SH-SY5Y (cell line): ENCODE measurements around the gene RBM4B.

Experiments used
- GATA2 ChIP-seq: IDR thresholded peaks from 2 replicates; pipeline ENCODE4 v1.6.1; 2011; ENCODE audit warnings: mild to moderate bottlenecking, low read depth, low read length
- GATA3 ChIP-seq: IDR thresholded peaks from 2 replicates; pipeline ENCODE4 v1.6.1; 2011; ENCODE audit warnings: low read depth, mild to moderate bottlenecking, low read length, moderate library complexity

DNA sequence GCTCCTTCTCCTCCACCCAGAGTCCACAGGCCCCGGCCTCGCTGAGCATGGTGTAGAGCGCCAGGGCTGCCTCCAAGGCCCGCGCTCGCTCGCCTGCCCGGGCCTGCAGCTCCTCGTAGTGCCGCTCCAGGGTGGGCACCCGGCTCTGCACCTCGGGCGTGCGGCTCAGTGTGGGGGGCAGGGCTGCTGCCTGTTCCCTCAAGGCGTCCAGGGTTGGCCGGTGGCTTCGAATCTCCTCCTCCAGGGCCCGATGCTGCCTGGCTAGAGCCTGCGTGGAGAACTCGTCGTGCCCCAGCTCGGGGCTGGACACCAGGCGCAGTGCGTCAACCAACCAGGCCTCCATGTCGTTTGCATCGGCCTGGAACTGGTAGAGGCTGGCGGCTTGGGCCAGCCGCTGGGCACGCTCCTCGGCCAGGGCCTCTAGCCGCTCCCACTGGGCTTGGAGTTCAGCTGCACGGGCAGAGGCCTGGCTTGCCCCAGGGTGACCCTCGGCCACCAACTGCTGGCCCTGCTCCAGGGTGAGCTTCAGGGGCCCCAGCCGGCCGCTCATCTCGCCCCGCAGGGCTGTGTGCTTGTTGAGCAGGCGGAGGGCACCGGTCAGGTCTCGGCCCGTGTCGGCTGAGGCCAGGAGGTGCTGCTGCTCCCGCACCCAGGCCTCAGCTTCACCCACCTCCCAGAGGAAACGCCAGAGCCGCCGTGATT is 27.1 kb upstream of the RBM4B start:
- TF ChIP-seq GATA2 (no peak), GATA3 (no peak)
